Progenitor cell of endocrine pancreas (in vitro differentiated cells): ENCODE measurements around the gene RGR. TPM values are rescaled to one million over a fixed set of nuclear protein-coding genes. Genes with fewer than 3 reads are reported as not detected.

Source experiments
- DNase-seq: peaks from one replicate; pipeline ENCODE4 v3.0.0; 2021; ENCODE audit warnings: low spot score; ENCODE audit not compliant: unreplicated experiment
- H3K27ac Mint-ChIP-seq: 2 replicates; pipeline ENCODE4 v1.8.0; 2021; ENCODE audit warnings: mild to moderate bottlenecking, moderate library complexity, mixed read lengths
- H3K27me3 Mint-ChIP-seq: 2 replicates; pipeline ENCODE4 v1.8.0; 2021; ENCODE audit warnings: mixed read lengths
- H3K36me3 Mint-ChIP-seq: 2 replicates; pipeline ENCODE4 v1.8.0; 2022; ENCODE audit warnings: mixed read lengths; ENCODE audit not compliant: insufficient read depth
- H3K4me1 Mint-ChIP-seq: 2 replicates; pipeline ENCODE4 v1.8.0; 2021; ENCODE audit warnings: low read depth, mixed read lengths
- H3K4me3 Mint-ChIP-seq: 2 replicates; pipeline ENCODE4 v1.8.0; 2021; ENCODE audit warnings: low read depth, mild to moderate bottlenecking, moderate library complexity, mixed read lengths
- H3K9me3 Mint-ChIP-seq: 2 replicates; pipeline ENCODE4 v1.8.0; 2021; ENCODE audit warnings: low read depth, mixed read lengths
- CTCF ChIP-seq: fragments of 200-600 bp; sonication (generic); IDR thresholded peaks from one replicate; pipeline ENCODE4 v1.5.0; 2021; ENCODE audit warnings: antibody characterized with exemption, mild to moderate bottlenecking; ENCODE audit not compliant: unreplicated experiment
- total RNA-seq: library from RNA; stranded (reverse); gene quantifications from 2 replicates; pipeline ENCODE4 v1.2.1, GENCODE V29; 2021

The RGR gene
- total RNA-seq, 1 donor from 2014 or later, result not detected

DNA sequence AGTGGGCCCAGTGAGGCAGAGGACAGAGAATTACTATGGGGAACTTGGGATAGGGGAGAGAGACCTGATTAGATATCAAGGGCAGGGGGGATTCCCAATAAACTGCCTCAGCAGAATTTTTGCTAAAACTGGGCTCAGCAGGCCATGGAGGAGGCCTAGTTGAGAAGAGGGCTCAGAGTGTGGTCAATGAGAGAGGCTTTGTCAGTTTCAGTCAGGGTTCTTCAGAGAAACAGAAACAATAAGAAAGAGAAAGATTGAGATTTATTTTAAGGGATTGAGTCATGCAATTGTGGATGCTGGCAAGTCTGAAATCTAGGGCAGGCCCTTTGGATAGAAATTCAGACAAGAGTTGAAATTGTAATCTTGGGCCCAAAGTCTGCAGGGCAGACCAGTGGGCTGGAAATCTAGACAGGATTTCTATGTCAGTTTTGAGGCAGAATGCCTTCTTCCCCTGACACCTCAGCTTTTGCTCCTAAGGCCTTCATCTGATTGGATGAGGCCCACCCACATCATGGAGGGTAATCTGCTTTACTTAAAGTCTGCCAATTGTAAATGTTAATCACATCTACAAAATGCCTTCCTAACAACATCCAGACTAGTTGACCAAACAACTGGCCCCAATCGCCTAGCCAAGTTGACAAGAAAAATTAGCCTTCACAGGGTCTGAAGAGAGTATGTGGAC is 50.1 kb downstream of the RGR start:
- no peak for TF ChIP-seq CTCF
- no peaks in the 10 kb centered on the region for H3K9me3 Mint-ChIP-seq
- no peaks in the 10 kb centered on the region for H3K36me3 Mint-ChIP-seq
- no peak overlapping the region for H3K27ac Mint-ChIP-seq
- no peaks in the 10 kb centered on the region for H3K4me1 Mint-ChIP-seq
- no peak for DNase-seq
- H3K27me3 Mint-ChIP-seq, result peaks cover 4% of the 10 kb centered on the region
- H3K4me3 Mint-ChIP-seq, result no peak overlapping the region

DNA sequence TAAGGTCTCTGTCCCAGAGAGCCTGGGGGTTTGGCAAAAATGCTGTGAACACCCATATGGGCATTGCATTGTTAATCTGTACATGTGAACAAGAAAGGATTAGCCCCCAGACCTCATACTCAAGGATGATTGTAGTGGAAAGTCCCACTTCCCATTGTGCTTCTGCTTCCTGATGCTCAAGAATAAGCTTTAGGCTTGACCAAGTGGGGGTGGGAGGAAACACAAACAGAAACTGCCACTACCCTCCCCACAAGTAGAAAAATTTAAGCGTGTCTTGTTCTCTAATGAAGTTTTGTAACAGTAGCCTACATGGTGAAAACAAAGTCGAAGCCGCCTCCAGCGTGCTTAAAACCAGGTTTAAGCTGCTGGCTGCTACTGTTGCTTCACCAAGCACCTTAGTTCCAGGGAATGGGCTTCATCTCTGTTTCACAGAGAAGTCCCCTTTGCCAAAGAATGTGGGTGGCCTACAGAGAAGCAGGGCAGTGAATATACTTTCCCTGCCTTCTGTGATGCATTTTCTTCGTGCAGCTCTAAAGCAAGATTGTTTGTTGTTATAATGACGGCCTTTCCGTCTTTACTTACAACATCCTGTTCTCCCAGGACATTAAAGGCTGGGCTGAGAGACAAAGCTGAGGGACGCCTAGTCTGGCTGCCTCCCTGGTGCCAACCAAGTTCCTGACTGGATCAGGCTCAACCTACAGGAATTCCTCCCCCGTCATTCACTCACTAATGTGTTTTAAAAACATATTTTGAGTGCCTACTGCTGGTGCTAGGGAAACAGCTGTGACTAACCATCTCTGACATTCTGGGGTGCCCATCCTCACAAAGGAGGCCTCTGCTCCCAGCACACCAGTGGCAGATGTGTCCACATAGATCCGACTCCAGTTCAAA is 51.5 kb downstream of the RGR start:
- no peak for TF ChIP-seq CTCF
- no peaks in the 10 kb centered on the region for H3K4me1 Mint-ChIP-seq

DNA sequence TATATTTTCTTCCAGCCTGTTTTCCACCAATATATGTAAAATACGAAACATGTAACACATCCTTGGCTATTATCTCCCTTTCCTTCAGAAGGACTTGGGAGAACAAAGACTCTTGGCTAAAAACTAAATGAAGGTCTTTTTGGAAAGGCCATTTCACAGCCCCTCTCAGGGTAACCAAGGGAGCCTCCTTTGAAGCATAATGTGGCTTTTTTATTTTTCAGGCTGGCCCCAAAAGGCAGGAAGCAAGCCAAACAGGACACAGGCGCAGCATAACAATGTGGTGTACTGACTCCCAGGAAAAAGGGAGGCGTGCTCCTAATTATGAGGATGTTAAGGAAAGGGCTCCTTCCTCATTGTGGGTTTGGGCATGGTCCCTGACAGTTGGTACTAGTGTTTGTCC is 53.2 kb downstream of the RGR start:
- H3K4me3 Mint-ChIP-seq, result no peak overlapping the region
- H3K27ac Mint-ChIP-seq, result no peak overlapping the region

More for the DNA sequence above, 51.5 kb downstream of the RGR start:
- H3K9me3 Mint-ChIP-seq, result no peaks in the 10 kb centered on the region
- no peak overlapping the region for H3K4me3 Mint-ChIP-seq
- DNase-seq, result no peak
- H3K27me3 Mint-ChIP-seq, result peaks cover 4% of the 10 kb centered on the region
- no peaks in the 10 kb centered on the region for H3K36me3 Mint-ChIP-seq
- no peak overlapping the region for H3K27ac Mint-ChIP-seq

GRCh38 chr10:84302223-84302622 is 57.4 kb downstream of the RGR start:
- Mint-ChIP-seq H3K27me3 (peaks cover 4% of the 10 kb centered on the region), H3K9me3 (no peaks in the 10 kb centered on the region), H3K4me1 (peaks cover 5% of the 10 kb centered on the region), H3K36me3 (no peaks in the 10 kb centered on the region), H3K27ac (no peak overlapping the region), H3K4me3 (no peak overlapping the region)
- TF ChIP-seq CTCF, result no peak
- DNase-seq, result no peak

More for the DNA sequence above, 53.2 kb downstream of the RGR start:
- TF ChIP-seq CTCF, result no peak
- Mint-ChIP-seq H3K27me3 (peaks cover 4% of the 10 kb centered on the region), H3K36me3 (no peaks in the 10 kb centered on the region), H3K9me3 (no peaks in the 10 kb centered on the region), H3K4me1 (no peaks in the 10 kb centered on the region)
- DNase-seq, result no peak

DNA sequence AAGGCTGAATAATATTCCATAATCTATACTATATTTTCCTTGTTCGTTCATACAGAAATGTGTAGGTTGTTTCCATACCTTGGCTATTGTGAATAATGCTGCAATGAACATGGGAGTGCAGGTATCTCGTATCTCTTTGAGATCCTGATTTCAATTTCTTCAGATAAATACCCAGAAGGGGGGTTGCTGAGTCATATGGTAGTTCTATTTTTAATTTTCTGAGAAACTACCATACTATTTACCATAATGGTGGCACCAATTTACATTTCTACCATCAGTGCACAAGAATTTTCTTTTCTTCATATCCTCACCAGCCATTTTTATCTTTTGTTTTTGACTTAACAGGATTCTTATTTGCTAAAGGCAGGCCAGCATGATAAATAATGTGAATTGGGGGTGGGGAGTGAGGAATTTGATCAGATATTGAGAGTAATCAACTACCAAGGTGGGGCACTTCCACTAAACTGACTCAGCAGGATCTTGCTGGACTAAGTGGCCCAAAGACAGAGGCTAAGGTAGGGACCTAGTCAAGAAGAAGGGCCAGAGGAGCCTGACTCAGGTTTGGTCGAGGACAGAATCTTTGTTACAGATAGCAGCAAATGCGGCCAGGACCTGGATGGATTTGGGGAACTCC is 62.0 kb downstream of the RGR start:
- Mint-ChIP-seq H3K4me1 (peaks cover 8% of the 10 kb centered on the region), H3K4me3 (no peak overlapping the region), H3K27ac (no peak overlapping the region), H3K36me3 (no peaks in the 10 kb centered on the region), H3K9me3 (no peaks in the 10 kb centered on the region), H3K27me3 (no peaks in the 10 kb centered on the region)
- no peak for TF ChIP-seq CTCF
- no peak for DNase-seq
